Pulmonary artery endothelial cell (primary cell): ENCODE data around the gene TTC6. TPM values are rescaled to one million over a fixed set of nuclear protein-coding genes. Genes with fewer than 3 reads are reported as not detected.
A peak's percentile ranks its signal among the peaks of the same experiment; 100 is the strongest.
"Not testable (repeated sequence)": the region's sequence is repeated elsewhere in the genome, so short reads cannot be mapped to it uniquely, and the experiment has no call there.

Experiments
- DNase-seq: peaks from one replicate; pipeline ENCODE4 v3.0.0-alpha.2; 2011; ENCODE audit warnings: low read depth, low spot score
- total RNA-seq: library from RNA; depleted of rRNA; stranded (reverse); fragments of >200 nt; gene quantifications from 2 replicates; pipeline ENCODE4 v1.2.3, GENCODE V29; 2014

The TTC6 gene
- under 0.01 TPM in 1 of 2 replicates, not detected in the other for total RNA-seq

GRCh38 chr14:37594971-37595808 is at the start of gene TTC6, which contains the start of gene FOXA1:
TTC6 (plus strand) TSS chr14:37595629; CDS start chr14:37622065, 26,436 bp downstream.
FOXA1 (minus strand) TSS chr14:37595249; CDS start chr14:37594972, 277 bp downstream.
- no peak for DNase-seq

GRCh38 chr14:37546621-37547447 is 48.6 kb upstream of the TTC6 start:
- DNase-seq, result no peak

GRCh38 chr14:37550511-37550910 is 44.9 kb upstream of the TTC6 start:
- DNase-seq, result no peak

GRCh38 chr14:37551119-37551518 is 44.3 kb upstream of the TTC6 start:
- no peak for DNase-seq

- no peak for DNase-seq
Measured at GRCh38 chr14:37553935-37554550, 41.4 kb upstream of the TTC6 start.

- DNase-seq, result not testable (repeated sequence)
Measured at GRCh38 chr14:37555596-37555995, 39.8 kb upstream of the TTC6 start.

GRCh38 chr14:37558740-37559139 is 36.7 kb upstream of the TTC6 start:
- no peak for DNase-seq

- no peak for DNase-seq
Measured at GRCh38 chr14:37559386-37559785, 36.0 kb upstream of the TTC6 start.

GRCh38 chr14:37563189-37563588 is 32.2 kb upstream of the TTC6 start:
- no peak for DNase-seq

GRCh38 chr14:37565550-37565949 is 29.9 kb upstream of the TTC6 start:
- no peak for DNase-seq

- peak; percentile 22 for DNase-seq
Measured at GRCh38 chr14:37566811-37567371, 28.5 kb upstream of the TTC6 start.

- no peak for DNase-seq
Measured at GRCh38 chr14:37569729-37570128, 25.7 kb upstream of the TTC6 start.

GRCh38 chr14:37571391-37571790 is 24.0 kb upstream of the TTC6 start:
- no peak for DNase-seq

- no peak for DNase-seq
Measured at GRCh38 chr14:37573356-37573755, 22.1 kb upstream of the TTC6 start.

- no peak for DNase-seq
Measured at GRCh38 chr14:37579274-37579673, 16.2 kb upstream of the TTC6 start.

GRCh38 chr14:37580146-37580545 is 15.3 kb upstream of the TTC6 start:
- DNase-seq, result no peak

GRCh38 chr14:37583358-37584210 is 11.8 kb upstream of the TTC6 start:
- no peak for DNase-seq

- no peak for DNase-seq
Measured at GRCh38 chr14:37584211-37585100, 11.0 kb upstream of the TTC6 start.

- DNase-seq, result no peak
Measured at GRCh38 chr14:37585101-37585511, 10.3 kb upstream of the TTC6 start.
